WI38 (cell line): ENCODE measurements around the gene SPRYD4.
"Not testable (repeated sequence)": the region's sequence is repeated elsewhere in the genome, so short reads cannot be mapped to it uniquely, and the experiment has no call there.

Source experiments
- H3K4me3 ChIP-seq: 2 replicates; pipeline ENCODE4 v1.5.1; 2011; ENCODE audit warnings: low read depth, mild to moderate bottlenecking, control low read depth, low read length
- TF ChIP-seq, protein P1 (sequence below): IDR thresholded peaks from 2 replicates; pipeline ENCODE4 v1.5.1; 2012; ENCODE audit warnings: low read depth, mild to moderate bottlenecking, control low read depth, low read length

SPRYD4 gene

DNA sequence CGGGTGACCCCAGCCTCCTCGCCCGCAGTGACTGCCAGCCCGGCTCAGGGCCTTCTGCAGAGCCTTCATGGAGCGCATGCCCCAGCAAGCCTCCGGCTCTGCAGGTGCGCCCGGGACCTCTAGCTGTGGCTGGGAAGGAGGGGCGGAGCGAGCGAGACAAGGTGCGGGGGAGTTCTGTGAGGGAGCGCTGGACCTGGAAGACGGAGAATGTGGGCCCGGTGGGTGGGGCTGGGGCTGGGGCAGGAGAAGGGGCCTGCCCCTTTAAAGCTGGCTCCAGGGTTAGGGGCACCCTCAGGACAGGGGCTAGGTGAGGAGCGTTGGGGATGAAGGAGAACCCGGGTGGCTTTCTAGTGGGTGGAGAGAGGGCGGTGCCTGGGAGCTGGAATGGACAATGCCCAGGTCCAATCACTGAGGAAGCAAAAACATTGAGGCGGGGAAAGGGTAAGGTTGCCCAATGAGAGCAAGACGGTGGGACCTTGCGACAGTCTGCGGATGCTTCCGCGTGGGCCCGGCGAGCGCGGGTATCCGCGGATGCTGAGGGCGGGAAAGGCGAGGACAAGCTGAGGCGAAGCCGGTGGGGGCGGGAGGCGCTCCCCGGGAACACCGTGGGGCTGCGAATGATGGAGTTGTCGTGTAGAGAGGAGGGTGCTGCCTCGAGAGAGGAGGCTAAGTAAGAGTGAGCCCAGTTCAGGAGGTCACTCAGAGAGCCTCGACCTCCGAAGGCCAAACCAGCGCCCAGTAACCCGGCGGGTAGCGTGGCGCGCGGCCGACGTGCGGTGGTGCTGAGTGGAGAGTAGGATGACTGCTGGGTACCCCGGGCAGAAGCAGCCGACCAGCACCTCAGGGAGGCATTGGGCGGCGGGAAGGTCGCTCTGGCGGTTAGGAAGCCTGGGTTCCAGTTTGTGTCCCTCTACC is 19.9 kb downstream of the SPRYD4 start, which contains the start of gene GLS2:
GLS2 (minus strand) TSS at position 121 of the 915 bp plus-strand sequence; CDS start at position 78, 43 bp downstream.
- TF ChIP-seq, protein P1, sequence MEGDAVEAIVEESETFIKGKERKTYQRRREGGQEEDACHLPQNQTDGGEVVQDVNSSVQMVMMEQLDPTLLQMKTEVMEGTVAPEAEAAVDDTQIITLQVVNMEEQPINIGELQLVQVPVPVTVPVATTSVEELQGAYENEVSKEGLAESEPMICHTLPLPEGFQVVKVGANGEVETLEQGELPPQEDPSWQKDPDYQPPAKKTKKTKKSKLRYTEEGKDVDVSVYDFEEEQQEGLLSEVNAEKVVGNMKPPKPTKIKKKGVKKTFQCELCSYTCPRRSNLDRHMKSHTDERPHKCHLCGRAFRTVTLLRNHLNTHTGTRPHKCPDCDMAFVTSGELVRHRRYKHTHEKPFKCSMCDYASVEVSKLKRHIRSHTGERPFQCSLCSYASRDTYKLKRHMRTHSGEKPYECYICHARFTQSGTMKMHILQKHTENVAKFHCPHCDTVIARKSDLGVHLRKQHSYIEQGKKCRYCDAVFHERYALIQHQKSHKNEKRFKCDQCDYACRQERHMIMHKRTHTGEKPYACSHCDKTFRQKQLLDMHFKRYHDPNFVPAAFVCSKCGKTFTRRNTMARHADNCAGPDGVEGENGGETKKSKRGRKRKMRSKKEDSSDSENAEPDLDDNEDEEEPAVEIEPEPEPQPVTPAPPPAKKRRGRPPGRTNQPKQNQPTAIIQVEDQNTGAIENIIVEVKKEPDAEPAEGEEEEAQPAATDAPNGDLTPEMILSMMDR: no peak
- H3K4me3 ChIP-seq: peak within 1 kb of the TSS; percentile 54

DNA sequence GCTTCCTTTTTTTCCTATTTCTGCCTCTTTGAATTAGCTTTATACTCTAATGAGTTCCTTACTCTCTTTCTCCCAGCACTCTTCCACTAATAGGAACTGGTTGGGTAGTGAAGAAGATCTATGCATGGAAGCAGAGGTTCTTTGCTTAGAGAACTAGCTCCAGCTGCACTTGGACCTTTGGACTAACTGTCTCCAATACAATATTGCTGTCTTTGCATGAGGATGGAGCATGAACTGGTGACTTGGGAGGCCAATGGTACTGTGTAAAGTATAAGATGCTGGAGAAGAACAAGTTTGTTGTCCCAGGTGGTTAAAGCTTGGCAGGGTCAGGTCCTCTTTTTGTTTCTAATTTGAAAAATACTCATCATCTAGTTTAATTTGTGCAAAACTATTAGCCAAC is 22.0 kb downstream of the SPRYD4 start:
- H3K4me3 ChIP-seq: no peak overlapping the region
- TF ChIP-seq, protein P1: no peak

DNA sequence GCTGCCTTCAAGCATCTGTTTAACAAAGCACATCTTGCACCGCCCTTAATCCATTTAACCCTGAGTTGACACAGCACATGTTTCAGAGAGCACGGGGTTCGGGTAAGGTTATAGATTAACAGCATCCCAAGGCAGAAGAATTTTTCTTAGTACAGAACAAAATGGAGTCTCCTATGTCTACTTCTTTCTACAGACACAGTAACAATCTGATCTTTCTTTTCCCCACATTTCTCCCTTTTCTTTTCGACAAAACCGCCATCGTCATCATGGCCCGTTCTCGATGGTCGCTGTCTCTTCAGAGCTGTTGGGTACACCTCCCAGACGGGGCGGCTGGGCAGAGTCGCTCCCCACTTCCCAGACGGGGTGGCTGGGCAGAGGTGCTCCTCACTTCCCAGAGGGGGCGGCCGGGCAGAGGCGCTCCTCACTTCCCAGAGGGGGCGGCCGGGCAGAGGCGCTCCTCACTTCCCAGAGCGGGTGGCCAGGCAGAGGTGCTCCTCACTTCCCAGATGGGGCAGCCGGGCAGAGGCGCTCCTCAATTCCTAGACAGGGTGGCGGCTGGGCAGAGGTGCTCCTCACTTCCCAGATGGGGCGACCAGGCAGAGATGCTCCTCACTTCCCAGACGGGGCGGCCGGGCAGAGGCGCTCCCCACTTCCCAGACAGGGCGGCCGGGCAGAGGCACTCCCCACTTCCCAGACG is 25.2 kb downstream of the SPRYD4 start:
- not testable (repeated sequence) for H3K4me3 ChIP-seq

DNA sequence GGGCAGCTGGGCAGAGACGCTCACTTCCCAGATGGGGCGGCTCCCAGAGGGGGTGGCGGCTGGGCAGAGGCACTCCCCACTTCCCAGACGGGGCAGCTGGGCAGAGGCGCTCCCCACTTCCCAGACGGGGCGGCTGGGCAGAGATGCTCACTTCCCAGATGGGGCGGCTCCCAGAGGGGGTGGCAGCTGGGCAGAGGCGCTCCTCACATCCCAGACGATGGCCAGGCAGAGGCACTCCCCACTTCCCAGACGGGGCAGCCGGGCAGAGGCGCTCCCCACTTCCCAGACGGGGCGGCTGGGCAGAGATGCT is 25.7 kb downstream of the SPRYD4 start:
- not testable (repeated sequence) for H3K4me3 ChIP-seq

DNA sequence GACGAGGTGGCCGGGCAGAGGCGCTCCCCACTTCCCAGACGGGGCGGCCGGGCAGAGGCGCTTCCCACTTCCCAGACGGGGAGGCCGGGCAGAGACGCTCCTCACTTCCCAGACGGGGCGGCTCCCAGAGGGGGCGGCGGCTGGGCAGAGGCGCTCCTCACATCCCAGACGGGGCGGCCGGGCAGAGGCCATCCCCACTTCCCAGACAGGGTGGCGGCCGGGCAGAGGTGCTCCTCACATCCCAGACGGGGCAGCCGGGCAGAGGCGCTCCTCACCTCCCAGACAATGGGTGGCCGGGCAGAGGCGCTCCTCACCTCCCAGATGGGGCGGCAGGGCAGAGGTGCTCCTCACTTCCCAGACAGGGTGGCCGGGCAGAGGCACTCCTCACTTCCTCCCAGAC is 26.1 kb downstream of the SPRYD4 start:
- H3K4me3 ChIP-seq: not testable (repeated sequence)

DNA sequence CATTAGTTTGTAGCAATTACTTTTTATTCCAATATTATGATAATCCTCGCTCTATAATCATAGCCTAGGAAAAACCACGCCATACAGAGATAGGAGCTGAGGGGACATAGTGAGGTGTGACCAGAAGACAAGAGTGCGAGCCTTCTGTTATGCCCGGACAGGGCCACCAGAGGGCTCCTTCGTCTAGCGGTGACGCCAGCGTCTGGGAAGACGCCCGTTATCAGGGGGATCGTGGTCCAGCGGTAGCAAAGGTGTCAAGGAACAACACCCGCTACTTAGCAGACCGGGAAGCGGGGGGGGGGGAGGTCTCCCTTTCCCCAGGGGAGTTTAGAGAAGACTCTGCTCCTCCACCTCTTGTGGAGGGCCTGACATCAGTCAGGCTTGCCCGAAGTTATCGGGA is 28.3 kb downstream of the SPRYD4 start:
- TF ChIP-seq, protein P1: peak; percentile 31; the same call in 1 of the 2 replicates
- not testable (repeated sequence) for H3K4me3 ChIP-seq

DNA sequence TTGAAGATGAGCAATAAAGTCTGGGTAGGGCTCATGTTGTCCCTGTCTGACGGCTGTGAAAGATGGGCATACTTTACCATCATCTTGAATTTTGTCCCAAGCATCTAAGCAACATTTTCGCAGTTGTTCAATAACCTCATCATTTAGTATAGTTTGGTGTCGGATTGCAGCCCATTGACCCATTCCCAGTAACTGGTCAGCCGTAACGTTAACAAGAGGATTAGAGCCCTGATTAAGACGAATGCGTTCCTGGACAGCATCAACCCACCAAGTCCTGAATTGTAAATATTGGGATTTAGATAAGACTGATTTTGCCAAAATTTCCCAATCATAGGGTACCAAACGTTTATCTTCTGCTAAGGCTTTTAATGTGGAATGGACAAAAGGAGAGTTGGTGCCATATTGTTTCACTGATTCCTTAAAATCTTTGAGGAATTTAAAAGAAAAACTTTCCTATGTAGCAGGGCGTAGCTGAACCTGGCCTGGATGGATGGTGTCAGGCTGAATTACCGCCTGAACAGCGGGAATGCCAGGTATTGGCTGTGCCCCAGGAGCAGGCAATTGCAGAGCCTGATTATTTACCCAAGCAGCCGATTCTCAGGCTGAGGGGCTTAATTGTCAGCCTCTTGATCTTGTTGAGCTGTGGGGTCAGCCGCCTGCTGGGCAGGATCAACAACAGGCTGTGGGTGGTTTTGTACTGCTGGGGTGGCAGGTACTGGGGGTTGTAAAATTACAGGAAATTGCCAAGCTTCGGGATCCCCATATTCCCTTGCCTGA is 29.9 kb downstream of the SPRYD4 start:
- not testable (repeated sequence) for H3K4me3 ChIP-seq

DNA sequence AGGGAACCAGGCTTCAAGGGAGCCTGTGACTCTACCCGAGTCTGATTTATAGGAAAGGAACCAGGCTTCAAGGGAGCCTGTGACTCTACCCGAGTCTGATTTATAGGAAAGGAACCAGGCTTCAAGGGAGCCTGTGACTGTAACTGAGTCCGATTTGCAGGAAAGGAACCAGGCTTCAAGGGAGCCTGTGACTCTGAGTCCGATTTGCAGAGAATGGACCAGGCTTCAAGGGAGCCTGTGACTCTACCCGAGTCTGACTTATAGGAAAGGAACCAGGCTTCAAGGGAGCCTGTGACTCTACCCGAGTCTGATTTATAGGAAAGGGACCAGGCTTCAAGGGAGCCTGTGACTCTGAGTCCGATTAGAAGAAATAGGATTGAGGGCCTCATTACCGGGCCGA is 31.1 kb downstream of the SPRYD4 start:
- not testable (repeated sequence) for H3K4me3 ChIP-seq

DNA sequence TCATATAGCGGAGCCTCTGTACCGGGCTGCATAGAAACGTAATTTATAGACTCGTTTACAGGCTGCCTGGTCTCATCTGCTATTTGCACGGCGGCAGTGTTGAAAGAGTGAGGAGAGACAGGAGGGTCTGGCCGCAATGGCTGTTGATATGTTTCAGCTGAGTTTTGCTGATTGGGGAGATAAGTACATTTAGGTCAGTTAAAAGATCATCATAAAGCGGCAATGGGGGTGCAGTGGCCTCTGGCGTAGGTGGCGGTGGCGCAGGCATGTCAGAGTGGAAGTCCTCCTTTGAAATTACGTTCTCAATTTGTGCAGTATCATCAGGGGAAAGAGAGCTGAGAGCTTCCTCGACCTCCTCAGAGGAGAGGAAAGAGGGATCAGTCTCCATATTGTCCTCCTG is 31.5 kb downstream of the SPRYD4 start:
- H3K4me3 ChIP-seq: not testable (repeated sequence)

DNA sequence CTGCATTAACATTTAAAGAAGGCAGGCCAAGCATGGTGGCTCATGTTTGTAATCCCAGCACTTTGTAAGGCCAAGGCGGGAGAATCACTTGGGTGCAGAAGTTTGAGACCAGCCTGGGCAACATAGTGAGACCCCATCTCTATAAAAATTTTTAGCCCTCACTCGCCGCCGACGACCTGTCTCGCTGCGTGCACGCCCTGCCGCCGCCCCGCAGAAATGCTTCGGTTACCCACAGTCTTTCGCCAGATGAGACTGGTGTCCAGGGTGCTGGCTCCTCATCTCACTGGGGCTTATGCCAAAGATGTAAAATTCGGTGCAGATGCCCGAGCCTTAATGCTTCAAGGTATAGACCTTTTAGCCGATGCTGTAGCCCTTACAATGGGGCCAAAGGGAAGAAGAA is 42.4 kb downstream of the SPRYD4 start:
- H3K4me3 ChIP-seq: no peak overlapping the region
- TF ChIP-seq, protein P1: no peak

DNA sequence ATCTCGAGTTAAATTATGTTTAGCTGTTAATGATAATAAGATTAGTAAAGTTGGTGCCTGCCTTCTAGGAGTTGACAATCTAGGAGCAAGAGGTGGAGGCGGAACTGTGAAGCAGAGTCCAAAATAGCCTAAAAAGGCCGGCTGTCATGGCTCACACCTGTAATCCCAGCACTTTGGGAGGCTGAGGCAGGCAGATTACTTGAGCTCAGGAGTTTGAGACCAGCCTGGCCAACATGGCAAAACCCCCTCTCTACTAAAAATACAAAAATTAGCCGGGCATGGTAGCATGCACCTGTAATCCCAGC is 45.6 kb downstream of the SPRYD4 start:
- H3K4me3 ChIP-seq: not testable (repeated sequence)
